HEK293 (cell line): ENCODE measurements around the gene ACAP3.

Experiments used
- CTCF ChIA-PET: fragments of 350-600 bp; formaldehyde crosslinking; extraction: SDS; loops from one replicate; lab custom pipeline; 2021; ENCODE audit warnings: antibody characterized with exemption; lab: Yijun Ruan, JAX
- POLR2A ChIA-PET: fragments of 300-600 bp; formaldehyde crosslinking; extraction: SDS; loops from one replicate; lab custom pipeline; 2020; ENCODE audit warnings: antibody characterized with exemption, inconsistent platforms; lab: Yijun Ruan, JAX
- H3K27ac ChIP-seq: fragments of 200-500 bp; sonication (Bioruptor generic); 2 replicates; pipeline ENCODE4 v1.5.1; 2014; ENCODE audit warnings: low read depth, low read length, control low read depth, inconsistent platforms; ENCODE audit errors: extremely low read depth
- H3K36me3 ChIP-seq, 2 experiments: fragments of 200-500 bp in 1 of 2; sonication (Bioruptor generic) in 1 of 2; 1 replicate in 1 of 2; 2 replicates in 1 of 2; pipeline ENCODE4 v1.5.1; 2014 to 2017; ENCODE audit warnings: inconsistent platforms in 2 of 2, low read length in 2 of 2; ENCODE audit not compliant: control insufficient read depth in 2 of 2, insufficient read depth in 1 of 2
- H3K4me1 ChIP-seq: fragments of 200-500 bp; sonication (Bioruptor generic); 2 replicates; pipeline ENCODE4 v1.5.1; 2014; ENCODE audit warnings: mild to moderate bottlenecking, low read length, inconsistent platforms; ENCODE audit not compliant: control insufficient read depth, insufficient read depth
- H3K4me3 ChIP-seq: 2 replicates; pipeline ENCODE4 v1.5.1; 2011; ENCODE audit warnings: low read depth, mild to moderate bottlenecking, control low read depth, low read length, moderate library complexity
- H3K9me3 ChIP-seq: fragments of 200-500 bp; sonication (Bioruptor generic); 2 replicates; pipeline ENCODE4 v1.5.1; 2014; ENCODE audit warnings: low read depth, low read length, inconsistent platforms; ENCODE audit not compliant: control insufficient read depth, insufficient read depth
- GLIS2 ChIP-seq: fragments of 450-650 bp; formaldehyde crosslinking; IDR thresholded peaks from 2 replicates; pipeline ENCODE4 v1.5.1; 2016; ENCODE audit warnings: missing biosample characterization, missing genetic modification characterization
- HOXC10 ChIP-seq: sonication (generic); formaldehyde crosslinking; IDR thresholded peaks from 2 replicates; pipeline ENCODE4 v1.8.1; 2023; ENCODE audit warnings: mild to moderate bottlenecking, missing genetic modification reagents
- HOXD13 ChIP-seq: sonication (generic); formaldehyde crosslinking; IDR thresholded peaks from 2 replicates; pipeline ENCODE4 v1.8.0; 2022; ENCODE audit warnings: missing genetic modification reagents, borderline replicate concordance
- KLF8 ChIP-seq: fragments of 450-650 bp; formaldehyde crosslinking; IDR thresholded peaks from 2 replicates; pipeline ENCODE4 v1.5.1; 2016; ENCODE audit warnings: missing biosample characterization, missing genetic modification characterization
- SCRT2 ChIP-seq: fragments of 450-650 bp; formaldehyde crosslinking; IDR thresholded peaks from 2 replicates; pipeline ENCODE4 v1.5.1; 2016; ENCODE audit warnings: missing biosample characterization, missing genetic modification characterization
- TRIM28 ChIP-seq: IDR thresholded peaks from 2 replicates; pipeline ENCODE4 v1.6.1; 2011; ENCODE audit warnings: low read length, control low read depth, borderline replicate concordance
- ZBTB17 ChIP-seq: fragments of 450-650 bp; formaldehyde crosslinking; IDR thresholded peaks from 2 replicates; pipeline ENCODE4 v1.5.1; 2016; ENCODE audit warnings: missing biosample characterization, missing genetic modification characterization
- ZBTB48 ChIP-seq: fragments of 450-650 bp; formaldehyde crosslinking; IDR thresholded peaks from 2 replicates; pipeline ENCODE4 v1.5.1; 2016; ENCODE audit warnings: missing biosample characterization, missing genetic modification characterization
- ZBTB8A ChIP-seq: fragments of 450-650 bp; formaldehyde crosslinking; IDR thresholded peaks from 2 replicates; pipeline ENCODE4 v1.5.1; 2016; ENCODE audit warnings: missing biosample characterization, missing genetic modification characterization
- ZNF146 ChIP-seq: fragments of 450-650 bp; formaldehyde crosslinking; IDR thresholded peaks from 2 replicates; pipeline ENCODE4 v1.5.1; 2016; ENCODE audit warnings: missing biosample characterization, missing genetic modification characterization
- ZNF155 ChIP-seq: fragments of 450-650 bp; formaldehyde crosslinking; IDR thresholded peaks from 2 replicates; pipeline ENCODE4 v1.5.1; 2016; ENCODE audit warnings: missing biosample characterization, missing genetic modification characterization
- ZNF18 ChIP-seq: fragments of 450-650 bp; formaldehyde crosslinking; IDR thresholded peaks from 2 replicates; pipeline ENCODE4 v1.5.1; 2016; ENCODE audit warnings: missing biosample characterization, missing genetic modification characterization
- ZNF2 ChIP-seq: fragments of 450-650 bp; formaldehyde crosslinking; IDR thresholded peaks from 2 replicates; pipeline ENCODE4 v1.5.1; 2016; ENCODE audit warnings: missing biosample characterization, missing genetic modification characterization
- ZNF335 ChIP-seq: fragments of 450-650 bp; formaldehyde crosslinking; conservative IDR thresholded peaks from 2 replicates; pipeline ENCODE4 v1.5.1; 2016; ENCODE audit warnings: missing biosample characterization, missing genetic modification characterization
- ZNF354C ChIP-seq: fragments of 450-650 bp; formaldehyde crosslinking; IDR thresholded peaks from 2 replicates; pipeline ENCODE4 v1.5.1; 2016; ENCODE audit warnings: missing biosample characterization, missing genetic modification characterization, low read depth, borderline replicate concordance
- ZNF521 ChIP-seq: fragments of 450-650 bp; formaldehyde crosslinking; IDR thresholded peaks from 2 replicates; pipeline ENCODE4 v1.5.1; 2017; ENCODE audit warnings: missing biosample characterization, mild to moderate bottlenecking, missing genetic modification characterization
- ZNF544 ChIP-seq: fragments of 450-650 bp; formaldehyde crosslinking; IDR thresholded peaks from 2 replicates; pipeline ENCODE4 v1.5.0; 2017; ENCODE audit warnings: missing biosample characterization, missing genetic modification characterization
- ZNF600 ChIP-seq: fragments of 450-650 bp; formaldehyde crosslinking; IDR thresholded peaks from 2 replicates; pipeline ENCODE4 v1.5.1; 2016; ENCODE audit warnings: missing biosample characterization, missing genetic modification characterization
- ZNF664 ChIP-seq: fragments of 450-650 bp; formaldehyde crosslinking; IDR thresholded peaks from 2 replicates; pipeline ENCODE4 v1.5.1; 2016; ENCODE audit warnings: missing biosample characterization, missing genetic modification characterization
- ZNF707 ChIP-seq: fragments of 450-650 bp; formaldehyde crosslinking; IDR thresholded peaks from 2 replicates; pipeline ENCODE4 v1.5.1; 2016; ENCODE audit warnings: missing biosample characterization, missing genetic modification characterization
- ZXDB ChIP-seq: fragments of 450-650 bp; formaldehyde crosslinking; IDR thresholded peaks from 2 replicates; pipeline ENCODE4 v1.5.1; 2016; ENCODE audit warnings: missing biosample characterization, missing genetic modification characterization
- TF ChIP-seq, protein P1 (sequence below): fragments of 450-650 bp; formaldehyde crosslinking; optimal IDR thresholded peaks from 2 replicates; pipeline ENCODE3; 2016; ENCODE audit warnings: missing biosample characterization, mild to moderate bottlenecking, missing genetic modification characterization
- TF ChIP-seq, protein P2 (sequence below): fragments of 450-650 bp; formaldehyde crosslinking; IDR thresholded peaks from 2 replicates; pipeline ENCODE4 v1.5.1; 2017; ENCODE audit warnings: missing biosample characterization, missing genetic modification characterization
- TF ChIP-seq, protein P3 (sequence below): fragments of 450-650 bp; formaldehyde crosslinking; IDR thresholded peaks from 2 replicates; pipeline ENCODE4 v1.5.1; 2016; ENCODE audit warnings: missing biosample characterization, missing genetic modification characterization

Gene ACAP3

DNA sequence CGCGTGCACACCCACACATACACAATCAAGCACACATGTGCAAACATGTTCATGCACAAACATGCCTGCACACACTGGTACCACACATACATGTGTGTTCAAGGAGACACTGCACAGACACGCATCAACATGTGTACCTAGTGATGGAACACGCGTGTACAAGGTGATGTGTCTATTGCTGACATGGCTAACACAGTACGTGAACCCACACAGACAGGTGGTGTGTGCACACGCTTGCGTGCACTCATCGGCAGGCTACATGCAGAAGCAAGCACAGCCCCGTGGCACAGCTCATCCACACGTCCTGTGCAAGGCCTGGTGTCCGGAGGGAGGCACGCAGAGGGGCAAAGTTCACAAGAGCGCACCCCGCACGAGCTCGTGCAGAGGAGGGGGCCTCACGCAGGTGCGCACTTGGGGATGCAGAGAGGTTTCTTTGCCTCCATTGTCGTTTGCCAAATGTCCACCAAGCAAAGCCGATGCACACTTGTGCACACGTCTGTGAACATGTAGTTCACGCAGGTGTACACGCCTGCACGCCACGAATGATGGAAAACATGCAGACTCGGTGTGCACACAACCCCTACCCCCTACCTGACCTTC, 969 bp downstream of the ACAP3 start:
- Histone ChIP-seq H3K4me3 (peak overlapping the region; percentile 63), H3K9me3 (no peaks in the 10 kb centered on the region), H3K36me3 (peaks cover 0 to 34% of the 10 kb centered on the region in 2 experiments; a peak in 1 of 3 replicates), H3K4me1 (peaks cover 20% of the 10 kb centered on the region), H3K27ac (peak overlapping the region; percentile 75; the same call in 1 of the 2 replicates)
- POLR2A ChIA-PET = interaction anchor here (1.3 kb wide), 1 partner anchor 12 kb away, joined by 4 read pairs; no protein-coding TSS in a partner anchor
- TF ChIP-seq ZNF707 (tag by site-specific recombination) (no peak), SCRT2 (tag by site-specific recombination) (peak; percentile 49; the same call in 1 of the 2 replicates), ZNF544 (no peak), HOXC10 (CRISPR knock-in tag) (0 out of 2 replicates have a peak, but pooled peaks have one; percentile 51), ZNF521 (tag by site-specific recombination) (no peak), ZNF155 (no peak), GLIS2 (tag by site-specific recombination) (no peak), ZNF146 (tag by site-specific recombination) (no peak), ZBTB17 (no peak), ZNF335 (no peak), ZNF354C (tag by site-specific recombination) (no peak), KLF8 (tag by site-specific recombination) (no peak), ZNF2 (tag by site-specific recombination) (0 out of 2 replicates have a peak, but pooled peaks have one; percentile 12), ZNF600 (no peak), ZNF664 (tag by site-specific recombination) (no peak), ZXDB (tag by site-specific recombination) (0 out of 2 replicates have a peak, but pooled peaks have one; percentile 23), TRIM28 (peak; percentile 20; the same call in 1 of the 2 replicates), HOXD13 (CRISPR knock-in tag) (no peak), ZBTB8A (no peak), ZBTB48 (tag by site-specific recombination) (peak; percentile 49; the same call in 1 of the 2 replicates), ZNF18 (peak; percentile 14; the same call in 1 of the 2 replicates)
- TF ChIP-seq, protein P1, sequence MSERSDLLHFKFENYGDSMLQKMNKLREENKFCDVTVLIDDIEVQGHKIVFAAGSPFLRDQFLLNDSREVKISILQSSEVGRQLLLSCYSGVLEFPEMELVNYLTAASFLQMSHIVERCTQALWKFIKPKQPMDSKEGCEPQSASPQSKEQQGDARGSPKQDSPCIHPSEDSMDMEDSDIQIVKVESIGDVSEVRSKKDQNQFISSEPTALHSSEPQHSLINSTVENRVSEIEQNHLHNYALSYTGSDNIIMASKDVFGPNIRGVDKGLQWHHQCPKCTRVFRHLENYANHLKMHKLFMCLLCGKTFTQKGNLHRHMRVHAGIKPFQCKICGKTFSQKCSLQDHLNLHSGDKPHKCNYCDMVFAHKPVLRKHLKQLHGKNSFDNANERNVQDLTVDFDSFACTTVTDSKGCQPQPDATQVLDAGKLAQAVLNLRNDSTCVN (tag by site-specific recombination) = peak; percentile 46
- TF ChIP-seq, protein P2, sequence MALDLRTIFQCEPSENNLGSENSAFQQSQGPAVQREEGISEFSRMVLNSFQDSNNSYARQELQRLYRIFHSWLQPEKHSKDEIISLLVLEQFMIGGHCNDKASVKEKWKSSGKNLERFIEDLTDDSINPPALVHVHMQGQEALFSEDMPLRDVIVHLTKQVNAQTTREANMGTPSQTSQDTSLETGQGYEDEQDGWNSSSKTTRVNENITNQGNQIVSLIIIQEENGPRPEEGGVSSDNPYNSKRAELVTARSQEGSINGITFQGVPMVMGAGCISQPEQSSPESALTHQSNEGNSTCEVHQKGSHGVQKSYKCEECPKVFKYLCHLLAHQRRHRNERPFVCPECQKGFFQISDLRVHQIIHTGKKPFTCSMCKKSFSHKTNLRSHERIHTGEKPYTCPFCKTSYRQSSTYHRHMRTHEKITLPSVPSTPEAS (tag by site-specific recombination) = peak; percentile 67; the same call in 1 of the 2 replicates
- TF ChIP-seq, protein P3, sequence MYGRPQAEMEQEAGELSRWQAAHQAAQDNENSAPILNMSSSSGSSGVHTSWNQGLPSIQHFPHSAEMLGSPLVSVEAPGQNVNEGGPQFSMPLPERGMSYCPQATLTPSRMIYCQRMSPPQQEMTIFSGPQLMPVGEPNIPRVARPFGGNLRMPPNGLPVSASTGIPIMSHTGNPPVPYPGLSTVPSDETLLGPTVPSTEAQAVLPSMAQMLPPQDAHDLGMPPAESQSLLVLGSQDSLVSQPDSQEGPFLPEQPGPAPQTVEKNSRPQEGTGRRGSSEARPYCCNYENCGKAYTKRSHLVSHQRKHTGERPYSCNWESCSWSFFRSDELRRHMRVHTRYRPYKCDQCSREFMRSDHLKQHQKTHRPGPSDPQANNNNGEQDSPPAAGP (tag by site-specific recombination) = no peak
- CTCF ChIA-PET = no interaction called here
